Peyer's patch (tissue), 4 donors: ENCODE results near the gene RNF31. TPM values are rescaled to one million over a fixed set of nuclear protein-coding genes. Genes with fewer than 3 reads are reported as not detected.

Source experiments
- DNase-seq, 3 donors: peaks; one replicate each; pipeline ENCODE4 v3.0.0-alpha.2; 2017 to 2019
- H3K27ac ChIP-seq, 4 donors: fragments of 200-600 bp; sonication (generic); one replicate each; pipeline ENCODE4 v1.5.1; 2016 to 2019
- H3K27me3 ChIP-seq, 2 donors: fragments of 200-600 bp; sonication (generic); one replicate each; pipeline ENCODE4 v1.5.1; 2019
- H3K36me3 ChIP-seq, 3 donors: fragments of 200-600 bp; sonication (generic); one replicate each; pipeline ENCODE4 v1.5.1; 2016 to 2019
- H3K4me1 ChIP-seq, 4 donors: fragments of 200-600 bp; sonication (generic); one replicate each; pipeline ENCODE4 v1.5.1; 2016 to 2019
- H3K4me3 ChIP-seq, 4 donors: fragments of 200-600 bp; sonication (generic); 1 replicate in 3 of 4; 2 replicates in 1 of 4; pipeline ENCODE4 v1.5.1; 2016 to 2019; ENCODE audit warnings: mild to moderate bottlenecking in 1 of 4
- H3K9me3 ChIP-seq, 4 donors: fragments of 200-600 bp; sonication (generic); one replicate each; pipeline ENCODE4 v1.5.1; 2016 to 2019; ENCODE audit warnings: mild to moderate bottlenecking in 1 of 4
- CTCF ChIP-seq, 6 experiments: fragments of 450-650 bp in 4 of 6; fragments of 200-600 bp in 2 of 6; sonication (generic) in 1 of 6; IDR thresholded peaks; one replicate each; pipeline ENCODE4 v1.5.1; 2017 to 2019; ENCODE audit warnings: antibody characterized with exemption in 6 of 6, mild to moderate bottlenecking in 3 of 6, moderate library complexity in 1 of 6
- POLR2A ChIP-seq, 2 donors: fragments of 450-650 bp; IDR thresholded peaks; one replicate each; pipeline ENCODE4 v1.5.1; 2017; ENCODE audit warnings: antibody characterized with exemption in 2 of 2, mild to moderate bottlenecking in 2 of 2, moderate library complexity in 2 of 2
- total RNA-seq, 4 donors: library from RNA; depleted of rRNA; stranded (reverse); fragments of >200 nt; gene quantifications; one replicate each; pipeline ENCODE4 v1.1.0, GENCODE V29; 2016

RNF31 gene
- total RNA-seq, 4 donors from 2014 or later, result 46.4 to 90.8 (median 71.1) TPM

- Histone ChIP-seq H3K4me3 (no peak overlapping the region), H3K4me1 (peaks cover 0 to 17% (median 9%) of the 10 kb centered on the region in 4 donors), H3K9me3 (no peaks in the 10 kb centered on the region), H3K27me3 (no peaks in the 10 kb centered on the region), H3K36me3 (peaks cover 0 to 66% (median 0%) of the 10 kb centered on the region in 3 donors), H3K27ac (no peak overlapping the region)
- DNase-seq, result no peak
- TF ChIP-seq CTCF (IDR thresholded peaks at IDR 0.05) (no peak), POLR2A (IDR thresholded peaks at IDR 0.05) (no peak)
These were observed 37.0 kb downstream of the RNF31 start for GRCh38 chr14:24184104-24184970.

- no peak overlapping the region for H3K27ac ChIP-seq
- no peak overlapping the region for H3K4me3 ChIP-seq
- DNase-seq, result no peak
- H3K9me3 ChIP-seq, result no peaks in the 10 kb centered on the region
- peaks cover 0 to 61% (median 0%) of the 10 kb centered on the region in 3 donors for H3K36me3 ChIP-seq
- peaks cover 0 to 18% (median 9%) of the 10 kb centered on the region in 4 donors for H3K4me1 ChIP-seq
- no peak for TF ChIP-seq CTCF (IDR thresholded peaks at IDR 0.05)
- no peak for TF ChIP-seq POLR2A (IDR thresholded peaks at IDR 0.05)
- H3K27me3 ChIP-seq, result no peaks in the 10 kb centered on the region
These were observed 37.7 kb downstream of the RNF31 start for GRCh38 chr14:24185026-24185425.

GRCh38 chr14:24185741-24186140, 38.4 kb downstream of the RNF31 start:
- Histone ChIP-seq H3K27ac (no peak overlapping the region), H3K9me3 (no peaks in the 10 kb centered on the region), H3K27me3 (no peaks in the 10 kb centered on the region), H3K4me3 (no peak overlapping the region), H3K4me1 (peaks cover 0 to 18% (median 9%) of the 10 kb centered on the region in 4 donors), H3K36me3 (peaks cover 0 to 53% (median 0%) of the 10 kb centered on the region in 3 donors)
- TF ChIP-seq CTCF (IDR thresholded peaks at IDR 0.05), result no peak
- TF ChIP-seq POLR2A (IDR thresholded peaks at IDR 0.05), result no peak
- DNase-seq, result no peak

GRCh38 chr14:24186831-24187538, 39.7 kb downstream of the RNF31 start:
- TF ChIP-seq POLR2A (IDR thresholded peaks at IDR 0.05), result no peak
- no peak for TF ChIP-seq CTCF (IDR thresholded peaks at IDR 0.05)
- H3K9me3 ChIP-seq, result no peaks in the 10 kb centered on the region
- H3K36me3 ChIP-seq, result peaks cover 0 to 45% (median 0%) of the 10 kb centered on the region in 3 donors
- DNase-seq, result no peak
- no peak overlapping the region for H3K27ac ChIP-seq
- peaks cover 0 to 18% (median 9%) of the 10 kb centered on the region in 4 donors for H3K4me1 ChIP-seq
- H3K4me3 ChIP-seq, result no peak overlapping the region
- H3K27me3 ChIP-seq, result no peaks in the 10 kb centered on the region

GRCh38 chr14:24187539-24187915, 40.2 kb downstream of the RNF31 start:
- Histone ChIP-seq H3K36me3 (peaks cover 0 to 45% (median 0%) of the 10 kb centered on the region in 3 donors), H3K9me3 (no peaks in the 10 kb centered on the region), H3K4me1 (peaks cover 0 to 18% (median 9%) of the 10 kb centered on the region in 4 donors), H3K4me3 (peak overlapping the region in 2 of 4 donors; percentile 76 to 78), H3K27me3 (no peaks in the 10 kb centered on the region), H3K27ac (peak overlapping the region in 1 of 4 donors; percentile 80)
- no peak for TF ChIP-seq CTCF (IDR thresholded peaks at IDR 0.05)
- no peak for TF ChIP-seq POLR2A (IDR thresholded peaks at IDR 0.05)
- no peak for DNase-seq
